Activated CD4-positive, CD25-positive, alpha-beta regulatory T cell treated with anti-CD3 and anti-CD28 coated beads, Interleukin-2, amount 50 U/mL, for 72 hours (primary cell): ENCODE results near the gene MAPK7.

Experiments
- DNase-seq: peaks from one replicate; pipeline ENCODE4 v3.0.0; 2021

Gene MAPK7

DNA sequence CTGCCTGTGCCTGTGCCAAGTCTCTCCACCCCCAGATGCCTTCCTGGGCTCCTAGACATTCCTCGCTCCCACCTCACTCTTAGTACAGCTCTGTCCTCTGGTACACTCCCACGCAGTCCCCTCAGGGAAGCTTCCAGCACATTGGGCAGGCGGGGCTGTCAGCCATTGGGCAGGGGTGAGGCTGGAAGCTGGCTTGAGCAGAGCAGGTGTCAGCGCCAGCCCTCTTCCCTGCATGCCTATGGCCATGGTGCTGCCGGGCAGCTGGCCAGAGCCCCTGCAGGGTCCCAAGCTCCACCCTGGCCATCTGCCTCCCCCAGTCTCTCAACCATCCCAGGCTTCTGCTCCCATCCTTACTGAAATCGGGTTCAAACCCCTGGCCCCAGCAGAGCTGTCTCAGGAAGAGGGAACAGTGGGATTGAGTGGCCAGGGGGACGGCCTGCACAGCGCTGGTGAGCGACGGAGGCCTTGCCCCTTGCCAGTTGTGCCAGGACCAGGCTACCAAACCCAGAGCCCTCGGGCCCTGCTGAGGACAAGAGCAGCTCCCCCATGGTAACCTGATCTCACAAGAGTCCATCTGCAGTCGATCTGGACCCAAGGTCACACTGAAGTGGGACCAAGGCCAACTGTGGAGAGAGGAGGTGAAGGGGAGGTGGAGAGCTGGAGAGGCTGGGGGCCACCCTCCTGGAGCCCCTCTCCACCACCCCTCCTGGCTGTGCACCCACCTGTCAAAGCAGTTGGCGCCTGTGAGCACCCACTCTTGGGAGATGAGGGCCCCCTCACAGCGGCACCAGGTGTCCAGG, 13.4 kb upstream of the MAPK7 start:
- no peak for DNase-seq

DNA sequence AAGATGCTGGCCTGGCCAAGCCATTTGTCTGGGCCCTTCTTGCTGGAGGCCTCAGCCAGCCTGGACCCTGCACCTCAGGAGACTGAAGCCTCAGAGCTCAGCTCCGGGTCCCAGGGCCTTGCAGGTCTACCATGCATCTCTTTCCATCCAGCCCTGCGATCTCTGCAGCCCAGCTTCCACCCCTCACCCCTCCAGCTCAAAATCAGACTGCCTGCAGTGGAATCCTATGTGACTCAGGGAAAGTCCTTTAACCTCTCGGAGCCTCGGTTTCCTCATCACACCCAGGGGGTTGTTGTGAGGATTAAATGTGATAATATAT, 12.8 kb upstream of the MAPK7 start:
- no peak for DNase-seq

DNA sequence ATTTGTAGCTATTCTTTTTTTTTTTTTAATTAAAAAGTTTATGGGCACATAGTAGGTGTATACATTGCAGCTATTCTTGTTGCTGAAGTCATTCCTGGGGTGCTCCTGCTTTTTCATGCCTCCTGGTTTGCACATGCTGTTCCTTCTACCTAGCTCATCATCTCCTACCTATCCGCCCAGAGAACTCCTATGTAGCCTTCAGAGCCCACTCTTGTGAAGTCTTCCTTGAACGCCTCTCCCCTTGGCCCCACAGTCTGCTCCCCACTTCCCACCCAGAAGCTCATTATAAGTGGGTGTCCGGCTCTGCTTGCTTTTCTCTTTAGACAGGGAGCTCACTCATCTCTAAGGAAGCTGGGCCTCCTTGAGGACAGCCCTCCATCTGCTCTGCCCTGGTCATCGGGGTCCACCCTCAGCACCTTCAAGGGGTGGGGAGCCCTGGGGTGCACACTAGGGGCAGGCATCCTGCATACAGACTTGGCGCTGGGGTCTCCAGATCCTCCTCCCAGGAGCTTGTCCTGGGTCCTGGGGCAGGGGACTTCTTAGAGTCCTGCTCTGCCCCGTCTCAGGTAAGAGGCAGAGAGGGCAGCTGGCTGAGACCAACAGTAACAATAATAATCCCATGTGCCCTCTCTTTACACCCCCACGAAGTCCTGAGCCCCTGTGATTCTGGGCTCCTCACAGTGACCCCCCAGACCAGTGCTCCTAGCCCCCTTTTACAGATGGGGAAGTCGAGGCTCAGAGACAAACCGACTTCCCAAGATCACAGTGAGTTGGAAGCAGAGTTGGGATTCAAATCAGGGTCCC, 12.3 kb upstream of the MAPK7 start:
- DNase-seq, result no peak

DNA sequence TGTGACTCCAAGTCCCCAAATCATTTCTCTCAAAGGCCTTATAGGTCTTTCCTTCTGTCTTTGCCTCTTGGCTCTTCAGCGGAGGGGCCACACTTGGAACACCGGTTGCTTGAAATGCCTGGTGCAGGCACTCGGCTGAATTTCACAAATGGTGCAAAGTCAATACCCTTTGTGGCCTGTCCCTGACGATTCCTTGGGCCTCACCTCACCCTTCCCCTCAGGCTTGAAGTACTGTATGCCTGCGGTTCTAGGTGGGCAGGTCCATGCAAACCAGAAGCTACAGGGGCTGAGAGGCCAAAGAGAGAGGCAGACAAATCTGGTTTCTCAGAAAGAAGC, 11.7 kb upstream of the MAPK7 start:
- no peak for DNase-seq

DNA sequence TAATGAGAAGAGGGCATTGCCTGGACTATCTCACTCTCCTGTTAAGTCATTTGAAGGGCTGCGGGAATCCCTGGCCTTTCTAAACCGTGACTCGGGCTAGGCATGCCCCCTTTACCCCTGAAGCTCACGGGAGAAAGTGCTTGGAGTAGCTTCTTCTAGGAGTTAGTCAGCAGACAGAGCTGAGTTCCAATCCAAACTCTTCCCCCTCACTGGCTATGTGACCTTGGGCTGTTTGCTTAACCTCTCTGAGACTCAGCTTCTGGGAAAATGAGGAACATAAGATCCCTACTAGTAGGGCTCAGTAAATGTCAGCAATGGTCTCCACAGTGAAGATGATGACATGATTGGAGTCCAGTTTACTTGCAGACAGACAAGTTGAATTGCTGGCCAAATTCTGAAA, 10.1 kb upstream of the MAPK7 start:
- DNase-seq, result no peak

DNA sequence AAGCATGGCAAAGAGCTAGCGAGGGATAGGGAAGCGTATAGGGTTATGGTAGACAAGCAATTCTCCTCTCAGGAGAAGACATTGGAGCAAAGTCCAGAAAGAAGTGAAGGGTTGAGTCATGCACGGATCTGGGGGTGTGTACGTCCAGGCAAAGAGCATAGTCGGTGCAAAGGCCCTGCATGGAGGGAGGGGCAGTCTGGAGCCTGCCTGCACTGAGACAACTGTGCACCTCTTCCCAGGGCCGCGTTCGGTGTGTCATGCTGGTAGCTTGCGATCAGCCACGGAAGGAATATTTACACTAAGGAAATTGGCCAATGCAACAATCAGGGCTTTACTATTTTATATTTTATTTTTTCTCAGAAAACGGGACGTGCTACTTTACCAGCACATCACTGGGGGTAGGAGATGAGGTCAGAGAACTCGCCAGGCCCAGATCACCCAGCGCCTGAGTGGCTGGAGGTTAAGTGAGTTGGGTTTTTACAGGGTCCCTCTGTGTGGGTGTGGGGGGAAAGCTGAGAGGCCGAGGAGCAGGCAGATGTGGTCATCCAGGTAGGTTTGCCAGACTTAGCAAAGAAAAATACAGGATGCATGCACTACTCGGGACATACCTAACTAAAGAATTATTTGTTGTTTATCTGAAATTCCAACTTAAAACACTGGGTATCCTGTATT, 9.1 kb upstream of the MAPK7 start:
- no peak for DNase-seq

DNA sequence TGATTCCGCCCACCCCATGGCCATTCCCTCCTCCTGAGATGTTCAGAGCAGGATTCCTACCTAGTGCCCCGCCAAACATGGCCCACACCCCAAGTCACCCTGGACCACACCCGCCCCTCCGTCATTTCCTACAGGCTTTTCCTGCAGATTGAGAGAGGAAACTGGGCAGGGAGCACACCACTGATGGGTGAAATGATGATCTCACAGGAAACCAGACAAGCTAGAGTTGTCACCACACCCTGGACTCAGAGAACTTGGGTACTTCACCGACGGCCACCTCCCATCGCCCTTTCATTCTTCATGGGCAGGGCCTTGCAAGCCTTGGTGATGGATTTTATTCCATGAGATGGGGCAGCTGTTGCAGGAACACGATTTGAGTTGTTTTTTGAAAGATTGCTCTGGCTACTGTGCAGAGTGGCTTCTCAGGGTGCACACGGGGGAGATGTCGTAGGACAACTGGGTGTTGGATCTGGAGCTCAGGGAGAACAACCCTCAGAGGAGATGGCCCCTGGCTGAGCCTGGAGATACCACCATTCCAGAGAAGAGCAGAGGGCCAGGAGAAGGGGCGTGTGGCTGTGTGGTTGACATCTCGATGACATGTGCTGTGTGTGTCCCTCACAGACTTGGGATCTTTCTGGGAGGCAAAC, 8.3 kb upstream of the MAPK7 start:
- peak; percentile 28 for DNase-seq

DNA sequence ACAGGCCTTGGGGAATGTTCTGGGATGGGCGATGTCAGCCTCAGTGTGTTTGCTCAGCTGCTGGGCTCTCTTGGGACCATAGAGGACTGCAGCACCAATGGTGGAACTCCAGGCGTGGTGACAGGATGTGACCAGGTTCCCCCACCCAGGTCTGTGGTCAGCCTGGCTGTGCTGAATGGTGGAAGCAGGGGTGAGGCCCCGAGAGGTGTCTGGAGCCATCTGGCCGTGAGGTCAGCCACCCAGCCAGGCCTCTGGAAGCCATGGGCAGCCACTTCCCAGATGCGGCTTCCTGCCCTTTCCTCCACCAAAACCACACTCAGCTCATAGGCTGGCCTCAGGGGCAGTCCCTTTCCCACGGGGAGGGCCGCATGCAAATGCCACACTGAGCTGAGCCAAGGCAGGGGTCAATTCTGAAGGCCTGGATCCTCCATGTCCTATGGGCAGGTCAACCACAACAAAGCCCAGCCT, 7.8 kb upstream of the MAPK7 start:
- no peak for DNase-seq

DNA sequence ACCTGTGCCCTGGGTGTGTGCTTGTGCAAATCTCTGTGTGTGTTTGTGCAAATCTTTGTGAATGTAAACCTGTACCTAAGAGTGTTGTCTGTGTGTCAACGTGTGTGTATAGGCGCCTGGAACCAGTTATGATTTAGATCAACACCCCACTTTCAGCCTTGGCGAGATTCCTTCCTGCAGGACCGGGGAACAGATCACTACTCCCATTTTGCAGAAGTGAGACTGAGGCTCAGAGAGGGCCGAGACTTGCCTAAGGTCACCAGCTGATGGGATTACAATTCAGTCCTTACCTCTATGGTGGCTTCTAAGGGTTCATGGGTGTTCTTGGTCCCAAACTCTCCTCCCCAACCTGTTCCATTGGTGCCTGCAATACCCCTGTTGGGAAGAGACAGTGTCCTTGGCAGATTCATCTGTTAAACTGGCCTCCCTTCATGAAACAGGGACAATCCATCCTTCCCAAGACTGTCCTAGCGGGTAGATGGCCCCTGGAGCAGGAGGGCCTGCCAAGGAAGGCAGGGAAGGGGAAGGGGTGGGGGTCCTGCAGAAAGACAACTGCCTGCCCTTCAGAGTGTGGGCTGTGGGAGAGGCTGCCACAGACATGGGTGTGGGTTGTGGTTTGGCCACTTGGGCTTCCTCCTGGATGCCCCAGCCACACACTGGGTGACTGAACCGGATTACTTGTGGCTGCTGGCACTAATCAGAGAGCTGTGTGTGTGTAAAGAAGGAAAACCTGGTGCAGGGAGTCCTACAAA, 6.9 kb upstream of the MAPK7 start:
- no peak for DNase-seq

DNA sequence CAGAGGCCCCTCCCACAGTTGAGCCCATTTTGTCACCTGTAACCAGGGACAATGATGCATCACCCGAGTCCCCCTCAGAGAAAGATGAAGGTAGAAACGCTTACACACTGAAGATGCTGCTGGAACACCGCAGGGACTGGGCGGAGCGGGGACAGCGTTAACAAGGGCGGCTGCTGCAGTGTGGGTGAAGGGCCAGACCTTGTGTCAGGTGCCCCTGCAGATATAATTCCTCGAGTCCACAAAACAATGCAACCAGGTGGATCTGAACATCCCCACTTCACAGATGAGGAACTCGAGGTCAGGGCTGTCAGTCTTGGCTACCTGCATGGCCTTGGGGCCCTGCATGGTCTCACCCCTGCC, 6.3 kb upstream of the MAPK7 start:
- no peak for DNase-seq

DNA sequence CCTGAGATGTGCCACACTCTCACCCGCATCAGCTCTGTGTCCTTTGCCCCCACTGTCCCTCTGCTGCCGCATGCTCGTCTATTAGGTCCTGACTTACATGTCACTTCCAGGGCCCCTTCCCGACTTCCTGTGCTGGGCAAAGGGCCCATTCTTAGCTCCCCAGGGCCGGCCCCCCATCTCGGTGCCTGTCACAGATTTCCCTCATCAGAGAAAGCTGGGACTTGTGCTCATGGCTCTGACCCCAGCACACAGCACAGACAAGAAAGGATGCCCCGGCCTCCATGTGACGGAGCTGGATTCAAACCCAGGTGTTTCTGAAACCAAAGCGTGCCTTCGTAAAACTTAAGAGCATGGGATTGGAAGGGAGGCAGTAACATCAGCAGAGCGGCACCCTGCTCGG, 5.9 kb upstream of the MAPK7 start:
- no peak for DNase-seq

DNA sequence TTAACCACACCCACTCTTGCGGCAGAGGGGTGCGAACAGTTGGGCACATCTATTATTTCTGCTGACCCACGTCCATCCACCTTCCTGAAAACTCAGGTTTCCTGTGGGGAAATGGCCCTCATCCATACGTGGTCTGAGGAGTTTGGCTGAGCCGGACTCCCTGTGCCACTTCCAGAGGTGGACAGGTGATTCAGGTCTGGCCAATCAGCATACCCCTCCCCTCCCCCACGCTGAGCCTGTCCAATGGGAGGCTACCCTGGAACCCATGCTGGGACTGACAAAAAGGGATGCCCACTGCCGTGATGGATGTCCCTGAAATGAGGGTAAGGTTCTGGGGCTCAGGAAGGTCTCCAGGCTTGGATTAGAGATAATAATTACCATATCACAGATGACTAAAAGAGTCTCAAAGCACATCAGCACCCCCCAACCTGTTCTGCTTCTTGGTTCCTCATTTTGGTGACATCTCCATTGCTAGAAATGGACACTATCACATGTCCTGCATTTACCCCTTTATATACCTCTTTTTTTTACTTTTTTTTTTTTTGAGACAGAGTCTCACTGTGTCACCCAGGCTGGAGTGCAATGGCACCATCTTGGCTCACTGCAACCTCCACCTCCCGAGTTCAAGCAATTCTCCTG, 5.3 kb upstream of the MAPK7 start:
- no peak for DNase-seq

DNA sequence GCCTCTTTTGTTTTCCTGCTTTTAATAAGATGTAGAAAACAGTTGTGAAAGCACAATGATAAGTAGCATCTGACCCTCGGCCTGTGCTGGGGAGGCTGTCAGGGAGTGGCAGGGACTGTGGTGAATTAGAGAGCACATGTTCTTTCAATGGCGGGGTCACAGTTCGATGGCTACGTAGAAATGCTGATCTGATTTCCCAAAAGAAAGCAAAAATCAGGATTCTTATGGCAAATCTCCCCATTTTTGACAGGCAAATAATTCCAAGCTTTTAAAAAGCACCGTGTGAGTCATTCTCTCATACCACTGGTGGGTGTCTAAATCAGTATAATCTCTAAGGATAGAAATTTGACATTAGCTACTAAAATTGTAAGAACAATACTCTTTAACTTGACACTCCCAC, 4.2 kb upstream of the MAPK7 start:
- no peak for DNase-seq

DNA sequence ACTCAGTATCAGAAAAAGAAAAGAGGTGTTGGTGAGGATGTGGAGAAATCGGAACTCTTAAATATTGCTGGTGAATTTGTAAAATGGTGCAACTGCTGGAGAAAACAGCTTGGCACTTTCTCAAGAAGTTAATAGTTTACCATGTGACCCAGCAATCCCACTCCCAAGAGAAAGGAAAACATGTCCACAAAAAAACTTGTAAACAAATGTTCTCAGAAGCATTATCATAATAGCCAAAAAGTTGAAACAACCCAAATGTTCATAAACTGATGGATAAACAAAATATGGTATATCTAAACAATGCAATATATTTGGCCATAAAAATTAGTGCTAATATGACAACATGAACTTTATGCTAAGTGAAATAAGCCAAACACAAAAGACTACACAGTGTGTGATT, 2.6 kb upstream of the MAPK7 start:
- DNase-seq, result no peak

DNA sequence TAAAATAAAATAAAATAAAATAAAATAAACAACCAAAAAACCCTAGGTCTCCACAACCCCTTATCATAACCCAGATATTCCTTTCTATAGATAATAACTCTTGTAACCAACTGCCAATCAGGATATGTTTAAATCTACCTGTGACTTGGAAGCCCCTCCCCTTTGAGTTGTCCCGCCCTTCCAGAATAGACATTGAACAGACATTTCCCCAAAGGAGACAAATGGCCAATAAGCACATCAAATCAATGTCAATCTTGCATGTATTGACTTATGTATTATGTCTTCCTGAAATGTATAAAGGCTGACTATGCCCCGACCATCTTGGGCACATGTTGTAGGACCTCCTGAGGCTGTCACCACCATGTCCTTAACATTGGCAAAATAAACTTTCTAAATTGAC, 1.5 kb upstream of the MAPK7 start:
- DNase-seq, result no peak

DNA sequence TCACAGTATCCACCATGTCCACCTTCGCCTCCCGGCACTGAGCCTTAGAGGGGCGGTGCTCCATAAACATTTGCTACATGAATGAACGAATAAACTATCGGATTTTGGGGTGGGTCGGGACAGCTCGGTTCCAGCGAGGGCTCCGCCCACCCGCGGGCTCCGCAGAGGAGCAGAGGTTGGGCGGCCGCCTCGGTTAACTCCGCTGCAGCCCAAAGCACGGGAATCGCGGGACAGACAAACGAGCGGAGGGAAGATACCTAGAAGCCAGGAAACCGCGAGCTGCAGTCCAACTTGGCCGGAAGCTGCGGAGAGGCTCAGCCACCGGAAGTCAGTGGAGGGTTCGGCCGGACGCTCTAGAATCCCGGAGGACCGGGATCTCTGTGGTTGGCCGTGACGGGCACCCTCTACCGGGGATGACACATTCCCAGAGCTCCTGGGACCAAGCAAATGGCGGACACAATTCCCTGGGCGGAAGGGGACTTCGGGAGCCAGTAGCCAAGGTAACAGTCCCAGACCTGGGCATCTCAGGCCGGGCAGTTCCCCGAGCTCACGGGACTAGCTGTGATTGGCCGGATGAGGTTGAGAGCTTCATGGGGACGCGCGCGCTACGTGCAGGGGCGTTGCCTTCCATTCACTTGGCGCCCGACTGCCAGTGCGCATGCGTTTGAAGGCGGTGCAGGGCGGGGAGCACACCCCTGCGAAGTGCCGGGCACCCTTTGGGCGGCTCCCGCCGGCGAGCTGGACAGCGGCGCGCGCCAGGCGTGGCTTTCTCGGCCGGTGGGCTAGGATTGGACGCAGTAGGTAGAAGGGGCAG, 489 bp upstream of the MAPK7 start:
- peak; percentile 95 for DNase-seq

DNA sequence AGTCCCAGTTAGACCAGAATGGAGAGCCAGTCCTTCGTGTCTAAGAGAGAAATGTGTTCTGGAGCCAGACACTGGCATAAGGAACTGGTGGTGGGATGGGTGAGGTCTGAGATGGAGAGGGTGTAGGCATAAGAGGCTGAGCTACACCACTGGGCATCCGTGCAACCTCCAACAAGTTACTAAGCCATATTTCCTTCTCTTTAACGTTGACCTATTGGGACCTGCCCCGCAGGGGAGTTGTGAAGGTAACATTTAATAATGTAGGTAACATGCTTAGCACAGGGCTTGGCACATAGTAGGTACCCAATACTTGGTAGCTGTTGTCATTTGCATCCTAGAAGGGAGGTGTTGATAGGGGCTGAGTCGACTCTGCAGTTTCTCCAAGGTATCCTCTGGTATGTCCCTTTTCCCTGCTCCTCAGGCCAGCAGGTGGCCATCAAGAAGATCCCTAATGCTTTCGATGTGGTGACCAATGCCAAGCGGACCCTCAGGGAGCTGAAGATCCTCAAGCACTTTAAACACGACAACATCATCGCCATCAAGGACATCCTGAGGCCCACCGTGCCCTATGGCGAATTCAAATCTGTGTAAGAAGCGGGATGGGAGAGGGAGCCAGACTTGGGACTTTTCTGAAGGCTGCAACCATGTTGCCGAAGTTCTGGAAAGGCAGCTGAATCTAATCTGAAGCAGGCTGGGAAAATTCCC, 1.2 kb downstream of the MAPK7 start:
- DNase-seq, result no peak

DNA sequence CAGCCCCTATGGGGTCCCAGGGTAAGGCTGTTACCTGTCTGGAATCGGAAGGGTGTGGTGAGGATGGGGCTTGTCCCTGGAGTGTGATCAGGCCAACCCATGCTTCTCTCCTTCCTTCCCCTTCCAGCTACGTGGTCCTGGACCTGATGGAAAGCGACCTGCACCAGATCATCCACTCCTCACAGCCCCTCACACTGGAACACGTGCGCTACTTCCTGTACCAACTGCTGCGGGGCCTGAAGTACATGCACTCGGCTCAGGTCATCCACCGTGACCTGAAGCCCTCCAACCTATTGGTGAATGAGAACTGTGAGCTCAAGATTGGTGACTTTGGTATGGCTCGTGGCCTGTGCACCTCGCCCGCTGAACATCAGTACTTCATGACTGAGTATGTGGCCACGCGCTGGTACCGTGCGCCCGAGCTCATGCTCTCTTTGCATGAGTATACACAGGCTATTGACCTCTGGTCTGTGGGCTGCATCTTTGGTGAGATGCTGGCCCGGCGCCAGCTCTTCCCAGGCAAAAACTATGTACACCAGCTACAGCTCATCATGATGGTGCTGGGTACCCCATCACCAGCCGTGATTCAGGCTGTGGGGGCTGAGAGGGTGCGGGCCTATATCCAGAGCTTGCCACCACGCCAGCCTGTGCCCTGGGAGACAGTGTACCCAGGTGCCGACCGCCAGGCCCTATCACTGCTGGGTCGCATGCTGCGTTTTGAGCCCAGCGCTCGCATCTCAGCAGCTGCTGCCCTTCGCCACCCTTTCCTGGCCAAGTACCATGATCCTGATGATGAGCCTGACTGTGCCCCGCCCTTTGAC, 2.4 kb downstream of the MAPK7 start:
- DNase-seq, result no peak

DNA sequence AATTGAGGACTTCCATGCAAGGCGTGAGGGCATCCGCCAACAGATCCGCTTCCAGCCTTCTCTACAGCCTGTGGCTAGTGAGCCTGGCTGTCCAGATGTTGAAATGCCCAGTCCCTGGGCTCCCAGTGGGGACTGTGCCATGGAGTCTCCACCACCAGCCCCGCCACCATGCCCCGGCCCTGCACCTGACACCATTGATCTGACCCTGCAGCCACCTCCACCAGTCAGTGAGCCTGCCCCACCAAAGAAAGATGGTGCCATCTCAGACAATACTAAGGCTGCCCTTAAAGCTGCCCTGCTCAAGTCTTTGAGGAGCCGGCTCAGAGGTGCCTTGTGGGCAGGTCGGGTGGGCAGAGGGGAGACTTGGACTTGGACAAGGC, 3.1 kb downstream of the MAPK7 start:
- no peak for DNase-seq
